NCI-H1436 treated with DMSO at 0.1 percent for 48 hours (cell line): Measurements from ENCODE around the gene RIMBP3C.
"Not testable (repeated sequence)": the region's sequence is repeated elsewhere in the genome, so short reads cannot be mapped to it uniquely, and the experiment has no call there.

ENCODE experiments used
- DNase-seq: peaks from one replicate; lab custom pipeline; 2025; lab: John Stamatoyannopoulos, UW

RIMBP3C gene, protein sequence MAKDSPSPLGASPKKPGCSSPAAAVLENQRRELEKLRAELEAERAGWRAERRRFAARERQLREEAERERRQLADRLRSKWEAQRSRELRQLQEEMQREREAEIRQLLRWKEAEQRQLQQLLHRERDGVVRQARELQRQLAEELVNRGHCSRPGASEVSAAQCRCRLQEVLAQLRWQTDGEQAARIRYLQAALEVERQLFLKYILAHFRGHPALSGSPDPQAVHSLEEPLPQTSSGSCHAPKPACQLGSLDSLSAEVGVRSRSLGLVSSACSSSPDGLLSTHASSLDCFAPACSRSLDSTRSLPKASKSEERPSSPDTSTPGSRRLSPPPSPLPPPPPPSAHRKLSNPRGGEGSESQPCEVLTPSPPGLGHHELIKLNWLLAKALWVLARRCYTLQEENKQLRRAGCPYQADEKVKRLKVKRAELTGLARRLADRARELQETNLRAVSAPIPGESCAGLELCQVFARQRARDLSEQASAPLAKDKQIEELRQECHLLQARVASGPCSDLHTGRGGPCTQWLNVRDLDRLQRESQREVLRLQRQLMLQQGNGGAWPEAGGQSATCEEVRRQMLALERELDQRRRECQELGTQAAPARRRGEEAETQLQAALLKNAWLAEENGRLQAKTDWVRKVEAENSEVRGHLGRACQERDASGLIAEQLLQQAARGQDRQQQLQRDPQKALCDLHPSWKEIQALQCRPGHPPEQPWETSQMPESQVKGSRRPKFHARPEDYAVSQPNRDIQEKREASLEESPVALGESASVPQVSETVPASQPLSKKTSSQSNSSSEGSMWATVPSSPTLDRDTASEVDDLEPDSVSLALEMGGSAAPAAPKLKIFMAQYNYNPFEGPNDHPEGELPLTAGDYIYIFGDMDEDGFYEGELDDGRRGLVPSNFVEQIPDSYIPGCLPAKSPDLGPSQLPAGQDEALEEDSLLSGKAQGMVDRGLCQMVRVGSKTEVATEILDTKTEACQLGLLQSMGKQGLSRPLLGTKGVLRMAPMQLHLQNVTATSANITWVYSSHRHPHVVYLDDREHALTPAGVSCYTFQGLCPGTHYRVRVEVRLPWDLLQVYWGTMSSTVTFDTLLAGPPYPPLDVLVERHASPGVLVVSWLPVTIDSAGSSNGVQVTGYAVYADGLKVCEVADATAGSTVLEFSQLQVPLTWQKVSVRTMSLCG (N-terminal part only)

DNA sequence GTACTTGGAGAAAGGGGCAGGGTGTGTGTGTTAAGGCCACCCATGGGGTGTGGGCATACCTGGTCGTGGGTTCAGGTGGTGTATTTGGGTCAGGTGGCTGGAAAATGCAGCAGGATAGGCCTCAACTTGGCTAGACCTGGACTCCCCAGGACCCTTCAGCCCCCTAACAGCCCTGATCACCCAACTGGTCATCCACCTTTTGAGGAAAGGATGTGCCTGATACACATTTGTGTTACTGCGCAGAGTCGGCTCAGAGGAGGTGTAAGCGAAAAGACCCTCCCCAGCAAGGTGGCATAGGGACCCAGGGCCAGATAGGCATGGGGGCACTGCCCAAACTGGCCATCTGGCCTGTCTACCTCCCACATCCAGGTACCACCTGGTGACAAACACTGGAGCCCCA, at the start of gene RIMBP3C:
Gene RIMBP3C, minus strand, starts transcription at position 101 of the 400 bp plus-strand sequence. CDS start 485 bp downstream, outside the sequence.
- not testable (repeated sequence) for DNase-seq

DNA sequence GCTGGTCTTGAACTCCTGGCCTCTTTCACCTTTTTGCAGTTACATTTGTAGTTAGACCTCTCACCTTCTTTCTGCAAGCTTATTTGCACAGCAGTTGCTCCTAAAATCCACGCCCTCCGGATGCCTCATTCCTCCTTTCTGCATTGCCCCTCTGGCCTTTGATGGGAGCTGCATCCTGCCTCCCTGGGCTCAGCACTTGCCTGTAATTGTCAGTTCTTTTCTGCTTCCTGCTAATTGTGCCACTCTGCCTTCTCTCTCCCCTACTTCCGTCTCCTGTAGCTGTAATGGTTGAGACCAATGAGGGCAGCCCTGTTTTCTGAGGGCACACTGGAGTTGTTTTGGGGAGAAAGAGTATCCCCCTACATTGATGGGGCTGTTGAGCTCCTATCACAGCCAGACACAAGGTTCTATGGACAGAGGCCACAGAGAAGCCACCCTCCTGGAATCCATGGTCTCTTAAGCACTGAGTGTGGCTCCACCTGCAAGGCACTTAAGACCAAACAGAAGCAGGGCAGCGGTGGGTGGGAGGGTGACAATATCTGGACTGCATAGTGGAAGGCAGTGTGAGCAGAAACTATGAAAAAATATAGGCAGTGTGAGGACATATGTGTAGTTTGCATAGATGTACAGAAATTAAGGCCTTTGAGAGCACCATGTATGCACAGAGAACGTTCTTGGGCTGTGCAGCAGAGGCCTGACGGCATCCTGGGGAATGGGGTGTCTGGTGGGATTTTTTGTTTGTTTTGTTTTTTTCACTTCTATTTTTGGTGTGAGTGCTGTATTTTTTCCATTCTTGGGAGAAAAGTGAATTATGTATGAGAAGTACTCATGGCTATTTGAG, 48.0 kb upstream of the RIMBP3C start:
- DNase-seq: no peak

DNA sequence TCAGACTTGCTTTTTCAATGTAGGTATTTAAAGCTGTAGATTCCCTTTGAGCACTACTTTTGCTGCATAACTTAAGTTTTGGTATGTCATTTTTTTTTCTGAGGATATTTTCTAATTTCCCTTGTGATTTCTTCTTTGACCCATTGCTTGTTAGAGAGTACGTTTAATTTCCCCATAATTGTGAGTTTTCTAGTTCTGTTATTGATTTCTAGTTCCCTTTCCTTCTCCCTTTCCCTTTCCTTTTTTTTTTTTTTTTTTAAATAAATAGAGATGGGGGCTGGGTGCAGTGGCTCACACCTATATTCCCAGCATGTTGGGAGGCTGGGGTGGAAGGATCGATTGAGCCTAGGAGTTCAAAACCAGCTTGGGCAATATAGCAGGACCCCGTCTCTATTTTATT, 47.0 kb upstream of the RIMBP3C start:
- DNase-seq: no peak

DNA sequence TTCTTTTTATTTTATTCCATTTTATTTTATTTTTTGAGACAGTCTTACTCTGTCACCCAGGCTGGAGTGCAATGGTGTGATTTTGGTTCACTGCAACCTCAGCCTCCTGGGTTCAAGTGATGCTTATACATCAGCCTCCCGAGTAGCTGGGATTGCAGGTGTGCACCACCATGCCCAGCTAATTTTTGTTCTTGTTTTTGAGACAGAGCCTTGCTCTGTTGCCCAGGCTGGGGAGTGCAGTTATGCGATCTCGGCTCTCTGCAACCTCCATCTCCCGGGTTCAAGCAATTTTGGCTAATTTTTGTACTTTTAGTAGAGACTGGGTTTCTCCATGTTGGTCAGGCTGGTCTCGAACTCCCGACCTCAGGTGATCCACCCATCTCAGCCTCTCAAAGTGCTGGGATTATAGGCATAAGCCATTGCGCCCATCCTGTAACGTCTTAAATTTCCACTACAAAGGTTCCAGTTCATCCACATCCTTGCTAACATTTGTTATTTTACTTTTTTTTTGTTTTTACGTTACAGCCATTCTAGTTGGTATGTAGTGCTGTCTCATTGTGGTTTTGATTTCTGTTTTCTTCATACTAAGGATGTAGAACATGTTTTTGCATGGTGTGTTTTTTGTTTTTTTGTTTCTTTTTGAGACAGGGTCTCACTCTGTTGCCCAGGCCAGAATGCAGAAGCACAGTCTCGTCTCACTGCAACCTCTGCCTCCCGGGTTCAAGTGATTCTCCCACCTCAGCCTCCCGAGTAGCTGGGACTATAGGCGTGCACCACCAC, 45.3 kb upstream of the RIMBP3C start:
- DNase-seq: not testable (repeated sequence)

DNA sequence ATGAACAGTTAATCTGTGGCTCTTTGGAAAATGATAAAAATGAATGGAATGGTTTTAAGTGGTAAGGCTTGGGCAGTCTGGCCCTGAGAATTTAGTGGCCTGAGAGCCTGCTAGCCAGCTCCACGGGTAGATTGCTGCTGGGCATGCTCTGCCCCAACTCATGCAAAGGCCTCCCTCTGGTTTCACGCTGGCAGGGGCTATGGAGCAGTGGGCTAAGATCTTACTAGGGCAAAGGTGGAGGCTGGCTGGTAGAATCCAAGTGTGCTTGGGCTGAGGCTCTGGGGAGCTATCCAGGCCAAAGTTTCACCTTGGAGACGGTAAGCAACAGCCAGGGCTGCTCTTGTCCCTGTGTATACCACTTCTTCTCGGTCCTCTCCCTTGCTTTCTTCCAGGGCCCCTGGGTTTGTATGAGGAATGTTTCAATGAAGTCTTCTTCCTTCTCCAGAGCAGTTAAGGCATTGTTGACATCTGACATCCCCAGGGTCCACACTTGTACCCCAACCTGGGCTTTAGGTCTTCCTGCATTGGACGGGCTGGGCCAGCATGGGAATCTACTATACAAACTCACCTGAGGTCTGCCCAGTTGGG, 43.7 kb upstream of the RIMBP3C start:
- DNase-seq: no peak

DNA sequence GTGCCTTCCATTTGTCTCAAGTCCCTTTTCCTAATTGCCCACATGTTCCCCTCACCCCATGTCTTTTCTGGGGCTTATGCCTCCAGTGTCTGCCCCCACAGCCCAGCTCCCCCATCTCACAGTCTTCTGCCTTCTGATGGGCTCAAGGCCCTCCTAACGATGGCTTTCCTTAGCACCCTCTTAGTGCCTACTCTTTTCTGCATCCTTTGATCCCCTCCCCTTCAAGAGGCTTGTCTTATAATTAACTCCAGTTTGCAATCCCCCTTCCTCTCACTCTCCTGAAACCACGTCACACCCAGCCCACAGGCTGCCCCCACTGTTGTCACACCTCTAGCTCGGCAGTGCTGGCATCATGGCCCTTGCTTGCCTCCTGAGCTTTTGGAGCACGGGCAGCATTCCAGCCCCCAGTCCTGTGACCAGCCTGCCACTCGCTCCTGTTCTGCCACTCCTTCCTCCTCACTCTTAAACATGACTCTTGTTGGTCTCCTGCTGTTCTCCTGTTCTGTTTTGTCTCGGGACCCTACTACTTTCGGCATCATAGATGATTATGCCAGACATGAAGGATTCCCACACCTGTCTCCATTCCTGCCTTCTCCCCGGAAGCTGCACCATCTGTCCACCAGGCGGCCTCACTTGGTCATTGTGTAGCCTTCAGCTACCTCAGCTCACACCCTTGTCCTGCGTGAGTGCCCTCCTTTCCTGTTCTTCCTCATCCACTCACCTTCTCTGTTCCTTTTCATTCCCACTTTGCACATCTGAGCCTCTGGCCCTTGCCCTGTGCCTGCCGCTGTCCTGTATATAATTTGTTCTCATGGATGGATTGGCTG, 42.4 kb upstream of the RIMBP3C start:
- DNase-seq: no peak

DNA sequence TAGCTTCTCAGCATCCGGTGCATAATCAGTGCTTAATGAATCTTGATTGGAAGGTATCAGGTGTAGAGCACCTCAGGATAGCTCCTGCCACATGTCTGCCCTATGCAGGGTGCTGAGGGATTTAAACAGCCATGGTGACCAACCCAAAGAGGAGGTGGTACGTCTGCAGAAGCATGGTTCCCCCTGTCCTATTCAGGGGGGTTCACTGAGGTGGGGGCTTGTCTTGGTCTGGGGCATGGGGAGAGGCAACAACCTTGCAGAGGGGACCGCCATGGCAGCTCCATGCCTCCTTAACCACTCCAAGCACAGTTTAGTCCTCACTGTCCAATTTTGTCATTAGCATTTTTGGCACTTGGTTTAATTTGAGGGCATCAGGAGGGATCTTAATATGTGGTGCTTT, 41.2 kb upstream of the RIMBP3C start:
- DNase-seq: no peak

DNA sequence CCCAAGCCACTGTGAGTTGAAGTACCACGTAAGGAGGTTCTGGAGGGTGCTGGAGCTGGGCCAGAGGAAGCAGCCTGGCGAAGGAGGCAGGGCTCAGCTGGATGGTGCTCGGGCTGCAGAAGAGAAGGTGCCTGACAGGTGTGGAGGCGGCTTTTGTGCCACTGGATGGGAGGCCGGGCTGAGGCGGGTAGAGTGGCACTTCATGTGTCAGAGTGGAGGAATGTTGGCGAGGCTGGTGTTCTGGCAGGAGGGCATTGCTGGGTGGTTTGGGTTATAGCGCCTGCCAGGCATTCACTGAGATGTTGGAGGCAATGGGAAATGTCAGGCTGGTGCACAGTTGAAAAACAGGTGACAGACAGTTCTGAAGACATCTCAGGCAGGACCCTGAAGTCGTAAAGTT, 40.4 kb upstream of the RIMBP3C start:
- DNase-seq: no peak

DNA sequence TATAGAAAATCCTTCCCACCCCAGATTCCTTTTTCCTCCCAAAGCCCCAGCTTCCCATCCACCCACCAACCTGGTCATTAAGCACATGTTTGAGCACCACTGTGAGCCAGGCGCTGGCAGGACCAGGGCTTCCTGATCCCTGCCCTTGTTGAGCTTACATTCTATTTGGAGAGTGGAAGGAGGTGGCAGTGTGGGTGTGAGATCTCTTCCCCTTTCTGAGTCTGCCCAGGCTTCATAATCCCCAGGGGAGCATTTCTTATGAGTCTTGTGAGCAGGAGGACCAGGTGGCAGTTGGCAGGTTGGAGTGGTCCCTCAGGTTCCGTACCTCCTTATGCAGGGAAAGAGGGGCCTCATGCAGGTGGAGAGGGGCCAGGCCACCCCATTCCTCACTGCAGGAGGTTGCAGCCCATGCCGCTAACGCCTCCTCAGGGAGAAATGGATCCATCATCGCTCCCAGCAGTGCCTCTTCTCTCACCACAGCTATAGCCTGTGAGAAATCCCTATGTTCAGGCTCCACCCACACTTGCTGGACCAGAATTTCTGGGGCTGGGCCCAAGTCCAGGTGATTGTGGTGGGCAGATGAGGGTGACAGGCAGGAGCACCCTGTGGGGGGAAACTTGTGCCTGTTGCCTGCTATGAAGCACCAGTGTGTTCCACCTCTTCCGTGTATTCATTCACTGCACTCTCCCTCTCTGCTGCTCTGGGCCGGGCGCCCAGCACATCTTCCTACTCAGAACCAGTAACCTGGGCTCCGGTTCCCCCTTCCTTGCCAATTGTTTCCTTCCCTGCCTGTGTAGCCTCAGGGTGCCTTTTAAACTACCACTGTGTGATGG, 39.8 kb upstream of the RIMBP3C start:
- no peak for DNase-seq

DNA sequence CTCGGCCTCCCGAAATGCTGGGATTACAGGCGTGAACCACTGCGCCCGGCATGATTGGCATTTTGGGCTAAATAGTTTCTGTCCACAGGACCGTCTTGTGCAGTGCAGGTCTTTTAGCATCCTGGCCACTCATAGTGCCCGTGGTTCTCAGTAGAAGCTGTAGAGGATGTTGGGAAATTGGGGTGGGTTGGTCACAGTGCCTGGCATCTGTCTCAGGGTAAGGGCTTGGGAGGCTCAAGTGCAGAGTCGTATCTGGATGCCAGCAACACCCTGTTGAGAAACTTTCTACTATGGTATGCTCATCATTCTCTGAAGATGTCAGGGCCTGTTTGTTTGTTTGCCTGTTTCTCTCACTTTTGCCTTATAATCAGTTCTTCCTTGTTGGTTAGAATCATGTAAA, 38.1 kb upstream of the RIMBP3C start:
- DNase-seq: no peak

DNA sequence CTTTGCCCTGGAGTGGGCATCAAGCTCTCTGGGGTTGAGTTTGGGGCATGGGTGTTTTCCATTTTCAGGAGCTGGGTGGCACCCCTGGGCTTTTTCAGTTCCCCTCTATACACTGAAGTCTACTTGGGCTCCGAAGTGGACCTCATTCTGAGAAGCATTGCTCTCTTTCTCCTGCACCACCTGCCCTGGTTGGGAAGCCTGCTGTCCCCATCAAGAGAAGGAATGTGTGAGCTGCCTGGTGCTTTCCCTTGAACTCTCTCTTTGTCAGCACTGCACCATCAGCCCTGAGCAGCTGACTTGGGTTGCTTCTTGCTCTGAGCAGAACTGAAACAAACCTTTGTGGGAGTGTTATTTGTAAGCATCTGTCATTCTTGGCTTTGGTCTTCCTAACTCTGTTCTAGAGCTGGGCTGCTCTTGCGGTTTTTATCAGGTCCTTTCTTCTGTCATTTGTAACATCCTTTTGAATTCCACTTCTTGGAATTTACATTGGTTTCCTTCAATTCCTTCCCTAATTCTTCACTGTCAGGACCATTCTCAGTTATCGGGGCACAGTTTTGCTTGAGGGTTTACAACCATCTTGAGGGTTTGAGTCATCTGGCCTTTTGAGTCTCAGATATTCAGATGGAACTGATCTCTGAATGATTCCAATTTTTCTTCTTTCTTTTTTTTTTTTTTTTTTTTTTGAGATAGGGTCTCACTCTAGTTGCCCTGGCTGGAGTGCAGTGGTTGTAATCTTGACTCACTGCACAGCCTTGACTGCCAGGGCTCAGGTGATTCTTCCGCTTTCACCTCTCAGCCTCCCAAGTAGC, 36.7 kb upstream of the RIMBP3C start:
- DNase-seq: no peak

DNA sequence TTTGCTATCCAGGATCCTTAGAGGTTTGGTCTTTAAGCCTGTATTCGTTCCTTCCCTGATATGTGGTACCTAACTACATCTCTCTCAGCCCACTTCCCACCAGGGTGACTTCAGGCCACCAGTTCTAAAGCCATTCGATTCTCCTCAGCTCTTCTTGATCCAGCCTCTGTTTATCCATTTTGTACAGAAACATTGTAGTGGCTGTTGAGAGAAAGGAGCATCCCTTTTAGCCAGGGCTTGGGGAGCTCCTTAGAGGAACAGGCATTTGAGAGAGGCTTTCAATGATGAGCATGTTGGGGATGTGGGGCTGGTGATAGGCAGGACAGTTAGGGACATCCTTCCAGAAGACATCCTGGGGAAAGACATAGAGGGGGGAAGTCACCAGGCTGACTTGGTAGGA, 34.1 kb upstream of the RIMBP3C start:
- DNase-seq: no peak

DNA sequence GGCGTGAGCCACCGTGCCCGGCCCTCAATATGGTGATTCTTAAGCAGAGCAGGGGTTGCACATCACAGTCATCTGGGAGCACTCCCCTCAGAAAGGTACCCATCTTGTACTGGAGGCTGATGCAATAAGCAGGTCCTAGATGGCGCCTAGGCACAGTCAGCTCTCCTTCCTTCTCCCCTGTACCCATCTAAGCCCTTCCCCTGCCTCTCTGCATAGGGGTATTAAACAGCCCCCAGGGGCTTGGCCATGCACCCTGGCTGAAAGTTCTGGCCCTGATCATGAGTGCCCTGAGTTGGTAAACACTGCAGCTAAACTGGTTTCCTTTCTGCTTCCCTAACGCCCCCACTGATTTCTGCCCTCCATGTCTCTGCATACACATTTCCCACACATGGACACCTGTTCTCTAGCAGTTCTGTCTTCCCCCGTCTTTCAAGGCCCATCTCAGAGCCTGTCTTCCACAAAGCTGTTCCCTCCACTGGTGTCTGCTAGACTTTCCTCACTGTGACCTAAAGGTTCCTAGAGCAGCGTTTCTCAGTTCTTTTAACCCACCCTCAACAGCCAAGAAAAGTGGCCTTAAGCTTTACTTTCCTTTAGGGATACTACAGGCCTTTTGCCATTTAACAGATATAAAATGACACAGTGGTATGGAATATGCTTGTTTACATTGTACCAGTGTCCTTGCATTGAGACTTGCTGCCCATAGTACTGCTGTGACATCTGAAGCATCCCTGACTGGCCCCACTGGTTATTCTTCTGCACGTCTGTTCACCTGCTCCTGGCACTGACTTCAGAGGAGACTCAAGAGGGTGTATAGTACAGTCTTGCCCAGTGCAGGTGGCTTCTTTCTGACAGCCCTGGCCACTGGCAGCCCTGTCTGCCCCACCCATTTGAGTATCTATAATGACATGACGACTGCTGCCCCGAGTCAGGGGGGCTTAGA, 31.8 kb upstream of the RIMBP3C start:
- DNase-seq: no peak

DNA sequence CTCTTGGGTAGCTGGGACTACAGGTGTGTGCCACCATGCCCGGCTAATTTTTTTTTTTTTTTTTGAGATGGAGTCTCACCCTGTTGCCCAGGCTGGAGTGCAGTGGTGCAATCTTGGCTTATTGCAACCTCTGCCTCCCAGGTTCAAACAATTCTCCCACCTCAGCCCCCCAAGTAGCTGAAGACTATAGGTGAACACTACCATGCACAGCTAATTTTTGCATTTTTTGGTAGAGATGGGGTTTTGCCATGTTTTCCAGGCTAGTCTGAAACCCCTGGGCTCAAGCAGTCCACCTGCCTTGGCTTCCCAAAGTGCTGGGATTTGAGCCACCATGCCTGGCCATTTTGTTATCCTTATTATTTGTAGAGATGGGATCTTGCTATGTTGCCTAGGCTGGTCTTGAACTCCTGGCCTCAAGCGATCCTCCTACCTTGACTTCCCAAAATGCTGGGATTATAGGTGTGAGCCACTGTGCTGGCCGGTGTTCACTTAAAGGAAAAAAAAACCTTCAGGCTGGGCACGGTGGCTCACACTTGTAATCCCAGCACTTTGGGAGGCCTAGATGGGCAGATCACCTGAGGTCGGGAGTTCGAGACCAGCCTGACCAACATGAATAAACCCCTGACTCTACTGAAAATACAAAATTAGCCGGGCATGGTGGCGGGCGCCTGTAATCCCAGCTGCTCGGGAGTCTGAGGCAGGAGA, 29.9 kb upstream of the RIMBP3C start:
- DNase-seq: not testable (repeated sequence)

DNA sequence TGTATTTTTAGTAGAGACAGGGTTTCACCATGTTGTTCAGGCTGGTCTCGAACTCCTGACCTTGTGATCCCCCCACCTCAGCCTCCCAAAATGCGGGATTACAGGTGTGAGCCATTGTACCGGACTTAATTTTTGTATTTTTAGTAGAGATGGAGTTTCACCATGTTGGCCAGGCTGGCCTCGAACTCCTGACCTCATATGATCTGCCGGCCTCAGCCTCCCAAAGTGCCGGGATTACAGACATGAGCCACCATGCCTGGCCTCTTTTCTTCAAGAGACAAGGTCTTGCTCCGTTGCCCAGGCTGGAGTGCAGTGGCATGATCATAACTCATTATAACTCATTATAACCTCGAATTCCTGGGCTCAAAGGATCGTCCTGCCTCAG, 29.4 kb upstream of the RIMBP3C start:
- not testable (repeated sequence) for DNase-seq

DNA sequence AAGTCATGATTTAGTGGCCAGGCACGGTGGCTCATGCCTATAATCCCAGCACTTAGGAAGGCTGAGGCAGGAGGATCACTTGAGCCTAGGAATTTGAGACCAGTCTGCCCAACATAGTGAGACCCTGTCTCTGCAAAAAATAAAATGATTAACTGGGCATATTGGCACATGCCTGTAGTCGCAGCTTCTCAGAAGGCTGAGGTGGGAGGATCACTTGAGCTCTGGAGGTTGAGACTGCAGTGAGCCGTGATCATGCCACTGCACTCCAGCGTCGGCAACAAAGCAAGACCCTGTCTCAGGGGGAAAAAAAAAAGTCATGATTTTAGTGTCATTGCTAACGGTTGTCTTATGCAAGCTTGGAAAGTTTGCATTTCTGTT, 28.2 kb upstream of the RIMBP3C start:
- DNase-seq: no peak
